Upper lobe of left lung (tissue), 6 donors: ENCODE results near the gene HSF2. TPM values are rescaled to one million over a fixed set of nuclear protein-coding genes. Genes with fewer than 3 reads are reported as not detected.

Source experiments
- ATAC-seq, 2 donors: fragments of 200-7000 bp; cut with Tn5 transposase; one replicate each; pipeline ENCODE4 v1.9.1; 2022; ENCODE audit warnings: mild to moderate bottlenecking in 2 of 2, moderate library complexity in 2 of 2; ENCODE audit not compliant: low FRiP score in 2 of 2
- DNase-seq, 2 donors: peaks; one replicate each; pipeline ENCODE4 v3.0.0-alpha.2; 2019 to 2020
- H3K27ac ChIP-seq, 4 donors: fragments of 200-600 bp; sonication (generic); one replicate each; pipeline ENCODE4 v1.5.1; 2016 to 2019
- H3K27me3 ChIP-seq, 4 donors: fragments of 200-600 bp; sonication (generic); one replicate each; pipeline ENCODE4 v1.5.1; 2017 to 2019
- H3K36me3 ChIP-seq, 4 donors: fragments of 200-600 bp; sonication (generic); one replicate each; pipeline ENCODE4 v1.5.1; 2016 to 2019
- H3K4me1 ChIP-seq, 4 donors: fragments of 200-600 bp; sonication (generic); one replicate each; pipeline ENCODE4 v1.5.1; 2018 to 2019
- H3K4me3 ChIP-seq, 4 donors: fragments of 200-600 bp; sonication (generic); one replicate each; pipeline ENCODE4 v1.5.1; 2017 to 2019; ENCODE audit warnings: mild to moderate bottlenecking in 2 of 4, moderate library complexity in 1 of 4
- H3K9me3 ChIP-seq, 4 donors: fragments of 200-600 bp; sonication (generic); one replicate each; pipeline ENCODE4 v1.5.1; 2018 to 2019
- CTCF ChIP-seq, 6 experiments: fragments of 450-650 bp in 4 of 6; fragments of 200-600 bp in 2 of 6; sonication (generic) in 2 of 6; IDR thresholded peaks; one replicate each; pipeline ENCODE4 v1.5.1; 2016 to 2019; ENCODE audit warnings: antibody characterized with exemption in 6 of 6
- EP300 ChIP-seq, 4 donors: sonication (generic); formaldehyde crosslinking; IDR thresholded peaks; one replicate each; pipeline ENCODE4 v1.5.1; 2017; ENCODE audit warnings: antibody characterized with exemption in 4 of 4, control low read depth in 2 of 4
- POLR2A ChIP-seq, 4 donors: fragments of 450-650 bp; IDR thresholded peaks; one replicate each; pipeline ENCODE4 v1.5.1; 2016 to 2017; ENCODE audit warnings: antibody characterized with exemption in 4 of 4, mild to moderate bottlenecking in 2 of 4
- POLR2AphosphoS5 ChIP-seq, 2 donors: sonication (generic); formaldehyde crosslinking; IDR thresholded peaks; one replicate each; pipeline ENCODE4 v1.5.1; 2017; ENCODE audit warnings: antibody characterized with exemption in 2 of 2
- WGBS, 2 donors: methylation state at CpG; one replicate each; pipeline ENCODE4 v1.1.5; 2017 to 2018; 5-methylcytosine and 5-hydroxymethylcytosine counted together
- total RNA-seq, 6 donors: library from RNA; depleted of rRNA in 4 of 6; stranded (reverse); fragments of >200 nt in 4 of 6; gene quantifications; one replicate each; pipeline versions ENCODE4 v1.1.0 to v1.2.1, GENCODE V29; 2016 to 2021
- donor health status: DM: no; HTN: no; CAD: no; lungs with moderate emphysema.
- donor health status: DM: no; HTN: yes; CAD: no; lungs with severe emphysema.

The HSF2 gene
- total RNA-seq, 6 donors from 2014 or later, result 8.4 to 40.6 (median 14.2) TPM

DNA sequence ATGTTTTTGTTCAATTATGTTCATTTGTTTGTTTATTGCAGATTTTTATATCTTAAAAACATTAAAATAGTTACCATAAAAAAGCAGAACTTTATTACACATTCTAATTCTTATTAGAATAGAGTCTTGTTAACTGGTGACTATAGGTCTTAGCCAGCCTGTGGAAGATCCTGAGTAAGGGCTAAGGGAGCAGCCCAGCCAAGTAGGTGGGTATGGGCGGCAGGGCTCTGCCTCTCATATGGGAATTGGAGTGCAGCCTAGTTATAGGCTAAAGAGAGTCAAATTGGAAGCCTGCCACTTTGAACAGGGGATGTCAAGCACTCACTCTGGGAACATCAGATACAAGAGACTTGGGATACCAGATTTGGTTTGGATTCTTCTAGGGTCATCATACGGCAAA is 10.5 kb upstream of the HSF2 start:
- no peak for ATAC-seq
- no peak for TF ChIP-seq CTCF (IDR thresholded peaks at IDR 0.05)
- no peak for TF ChIP-seq POLR2AphosphoS5 (IDR thresholded peaks at IDR 0.05)
- TF ChIP-seq EP300 (IDR thresholded peaks at IDR 0.05), result no peak
- TF ChIP-seq POLR2A (IDR thresholded peaks at IDR 0.05), result no peak
- no peak for DNase-seq
- Histone ChIP-seq H3K27ac (no peak overlapping the region), H3K36me3 (no peaks in the 10 kb centered on the region), H3K4me3 (no peak overlapping the region), H3K27me3 (no peaks in the 10 kb centered on the region), H3K4me1 (no peaks in the 10 kb centered on the region), H3K9me3 (no peaks in the 10 kb centered on the region)
- 93% methylated on average over 2 of the region's 2 CpGs for WGBS, 2 donors

- WGBS, 2 donors, result 58 to 67% methylated on average over 4 of the region's 4 CpGs
Measured at GRCh38 chr6:122389704-122390372, 9.6 kb upstream of the HSF2 start.

DNA sequence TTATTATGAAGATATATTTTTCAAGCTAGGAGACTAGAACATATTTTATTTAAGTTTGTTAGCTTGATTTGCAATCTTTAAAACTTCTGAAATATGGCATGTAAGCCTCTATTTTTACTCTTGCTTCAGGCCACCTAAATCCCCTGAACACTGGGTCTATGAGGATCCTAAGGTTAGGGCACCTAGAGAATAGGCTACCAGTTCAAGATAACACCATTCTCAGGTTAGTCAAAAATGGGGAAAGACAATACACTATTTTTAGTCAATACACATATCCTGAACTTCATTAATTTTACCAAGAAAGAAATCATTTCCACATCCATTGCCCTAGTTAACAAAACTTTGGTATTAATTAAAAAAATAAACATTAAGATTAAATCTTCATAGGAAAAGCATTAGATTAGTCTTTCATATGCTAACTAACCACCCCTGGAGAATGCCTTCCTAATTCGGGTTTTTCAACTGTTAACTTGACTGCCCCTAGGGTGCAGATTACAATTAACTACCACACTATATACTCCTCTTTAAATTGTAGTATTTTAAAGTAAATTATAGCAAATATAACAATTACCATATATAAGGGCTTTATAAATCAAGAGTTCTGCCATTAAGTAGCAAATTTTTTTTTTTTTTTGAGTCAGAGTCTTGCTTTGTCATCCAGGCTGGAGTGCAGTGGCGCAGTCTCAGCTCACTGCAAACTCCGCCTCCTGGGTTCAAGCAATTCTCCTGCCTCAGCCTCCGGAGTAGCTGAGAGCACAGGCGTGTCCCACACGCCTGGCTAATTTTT is 6.7 kb upstream of the HSF2 start:
- WGBS, 2 donors, result 81 to 90% methylated on average over 6 of the region's 6 CpGs
- Histone ChIP-seq H3K36me3 (no peaks in the 10 kb centered on the region), H3K4me1 (no peaks in the 10 kb centered on the region), H3K27me3 (no peaks in the 10 kb centered on the region), H3K4me3 (no peak overlapping the region), H3K9me3 (no peaks in the 10 kb centered on the region), H3K27ac (no peak overlapping the region)
- no peak for TF ChIP-seq POLR2A (IDR thresholded peaks at IDR 0.05)
- no peak for TF ChIP-seq CTCF (IDR thresholded peaks at IDR 0.05)
- no peak for TF ChIP-seq POLR2AphosphoS5 (IDR thresholded peaks at IDR 0.05)
- no peak for TF ChIP-seq EP300 (IDR thresholded peaks at IDR 0.05)
- DNase-seq, result no peak
- ATAC-seq, result no peak

More at GRCh38 chr6:122389704-122390372, 9.6 kb upstream of the HSF2 start:
- no peaks in the 10 kb centered on the region for H3K4me1 ChIP-seq
- ATAC-seq (no peak), DNase-seq (no peak)
- H3K36me3 ChIP-seq, result no peaks in the 10 kb centered on the region
- H3K4me3 ChIP-seq, result no peak overlapping the region
- no peaks in the 10 kb centered on the region for H3K9me3 ChIP-seq
- H3K27me3 ChIP-seq, result no peaks in the 10 kb centered on the region
- H3K27ac ChIP-seq, result no peak overlapping the region
- TF ChIP-seq POLR2A (IDR thresholded peaks at IDR 0.05) (no peak), EP300 (IDR thresholded peaks at IDR 0.05) (no peak), CTCF (IDR thresholded peaks at IDR 0.05) (no peak), POLR2AphosphoS5 (IDR thresholded peaks at IDR 0.05) (no peak)

DNA sequence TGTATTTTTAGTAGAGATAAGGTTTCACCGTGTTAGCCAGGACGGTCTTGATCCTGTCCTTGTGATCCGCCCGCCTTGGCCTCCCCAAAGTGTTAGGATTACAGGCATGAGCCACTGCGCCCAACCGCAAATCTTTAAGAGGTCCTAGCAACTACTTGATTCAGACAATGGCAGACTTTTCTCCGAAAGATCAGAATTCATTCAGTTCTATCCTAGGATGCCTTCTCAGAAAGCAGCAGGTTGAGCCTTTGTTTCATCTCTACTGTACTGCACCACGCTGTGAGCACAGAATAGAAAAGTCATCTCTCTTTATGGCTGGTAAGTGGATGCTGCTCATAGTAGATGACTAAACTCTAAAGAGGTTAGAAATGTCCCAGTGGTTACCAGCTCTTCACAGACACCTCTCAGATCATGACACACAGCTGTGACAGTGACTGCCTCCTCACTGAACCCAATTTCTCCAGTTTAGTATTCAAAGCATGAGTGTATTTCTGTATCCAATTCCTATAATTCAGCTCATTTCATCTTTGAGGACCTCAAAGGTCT is 6.0 kb upstream of the HSF2 start:
- H3K9me3 ChIP-seq, result no peaks in the 10 kb centered on the region
- no peaks in the 10 kb centered on the region for H3K27me3 ChIP-seq
- no peaks in the 10 kb centered on the region for H3K36me3 ChIP-seq
- ATAC-seq, result no peak
- no peak overlapping the region for H3K27ac ChIP-seq
- TF ChIP-seq CTCF (IDR thresholded peaks at IDR 0.05), result no peak
- no peak for TF ChIP-seq POLR2AphosphoS5 (IDR thresholded peaks at IDR 0.05)
- no peak for TF ChIP-seq EP300 (IDR thresholded peaks at IDR 0.05)
- TF ChIP-seq POLR2A (IDR thresholded peaks at IDR 0.05), result no peak
- no peak overlapping the region for H3K4me3 ChIP-seq
- WGBS, 2 donors, result 73 to 77% methylated on average over 8 of the region's 8 CpGs
- no peaks in the 10 kb centered on the region for H3K4me1 ChIP-seq
- DNase-seq, result no peak
